ENCODE results near the gene TMEM128. TPM values are rescaled to one million over a fixed set of nuclear protein-coding genes. Genes with fewer than 3 reads are reported as not detected.
"Not testable (repeated sequence)": the region's sequence is repeated elsewhere in the genome, so short reads cannot be mapped to it uniquely, and the experiment has no call there.

Gene TMEM128
- total and polyA plus RNA-seq, 4 donors = 35.4 to 50.2 (median 44.6) TPM

DNA sequence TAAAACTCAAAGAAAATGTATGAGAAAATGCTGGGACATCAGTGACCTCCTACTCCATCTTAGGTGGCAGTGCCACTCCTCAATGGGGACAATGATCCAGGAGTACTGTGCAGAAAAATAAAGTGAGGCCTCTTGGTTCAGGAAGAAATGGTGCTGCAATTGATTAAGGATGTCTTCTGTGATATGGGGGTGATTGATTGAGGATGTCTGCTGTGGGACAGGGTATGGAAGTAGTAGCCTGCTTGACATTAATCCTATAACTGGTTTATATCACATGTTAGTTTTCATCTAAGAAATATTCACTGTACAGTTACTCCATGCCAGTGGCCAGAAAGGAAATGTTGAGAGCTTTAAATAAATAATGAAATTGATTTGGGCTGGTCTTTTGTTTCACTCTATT is 41.8 kb downstream of the TMEM128 start:
- H3K27ac ChIP-seq (ENCODE audit: low read depth, low read length) = no peak overlapping the region
- H3K9me3 ChIP-seq (ENCODE audit: control insufficient read depth, insufficient read depth, low read length) = no peaks in the 10 kb centered on the region
- no peaks in the 10 kb centered on the region for H3K27me3 ChIP-seq (ENCODE audit: control insufficient read depth, insufficient read depth, low read length)
- no peaks in the 10 kb centered on the region for H3K4me1 ChIP-seq (ENCODE audit: control insufficient read depth, insufficient read depth, low read length)
- no peaks in the 10 kb centered on the region for H3K36me3 ChIP-seq (ENCODE audit: control insufficient read depth, insufficient read depth, low read length)
- no peak overlapping the region for H3K4me3 ChIP-seq (ENCODE audit: low read depth, low read length)
- DNase-seq (ENCODE audit: low read depth in 4 of 6, low spot score in 6 of 6) = no peak

DNA sequence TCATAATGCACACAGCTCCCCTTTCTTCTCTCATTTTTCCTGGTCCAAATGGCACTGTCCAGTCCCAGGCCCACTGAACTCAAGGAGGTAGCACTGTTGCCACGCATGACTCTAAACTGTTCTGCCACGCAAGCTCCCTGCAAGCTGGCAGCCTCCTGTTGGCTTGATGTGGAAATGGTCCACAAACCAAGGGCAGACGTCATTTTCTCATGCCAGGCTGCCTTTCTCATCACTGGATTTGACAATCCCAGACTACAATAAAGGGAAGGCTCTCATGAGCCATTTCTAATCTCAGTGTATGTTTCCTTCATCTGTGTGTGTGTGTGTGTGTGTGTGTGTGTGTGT is 43.6 kb downstream of the TMEM128 start:
- Histone ChIP-seq H3K9me3 (ENCODE audit: control insufficient read depth, insufficient read depth, low read length) (no peaks in the 10 kb centered on the region), H3K27ac (ENCODE audit: low read depth, low read length) (no peak overlapping the region), H3K36me3 (ENCODE audit: control insufficient read depth, insufficient read depth, low read length) (no peaks in the 10 kb centered on the region), H3K4me1 (ENCODE audit: control insufficient read depth, insufficient read depth, low read length) (no peaks in the 10 kb centered on the region), H3K27me3 (ENCODE audit: control insufficient read depth, insufficient read depth, low read length) (no peaks in the 10 kb centered on the region), H3K4me3 (ENCODE audit: low read depth, low read length) (no peak overlapping the region)
- WGBS (ENCODE audit: insufficient coverage) = 53% methylated on average over 2 of the region's 3 CpGs
- DNase-seq (ENCODE audit: low read depth in 4 of 6, low spot score in 6 of 6) = peak in 1 of 6 donors; percentile 24

DNA sequence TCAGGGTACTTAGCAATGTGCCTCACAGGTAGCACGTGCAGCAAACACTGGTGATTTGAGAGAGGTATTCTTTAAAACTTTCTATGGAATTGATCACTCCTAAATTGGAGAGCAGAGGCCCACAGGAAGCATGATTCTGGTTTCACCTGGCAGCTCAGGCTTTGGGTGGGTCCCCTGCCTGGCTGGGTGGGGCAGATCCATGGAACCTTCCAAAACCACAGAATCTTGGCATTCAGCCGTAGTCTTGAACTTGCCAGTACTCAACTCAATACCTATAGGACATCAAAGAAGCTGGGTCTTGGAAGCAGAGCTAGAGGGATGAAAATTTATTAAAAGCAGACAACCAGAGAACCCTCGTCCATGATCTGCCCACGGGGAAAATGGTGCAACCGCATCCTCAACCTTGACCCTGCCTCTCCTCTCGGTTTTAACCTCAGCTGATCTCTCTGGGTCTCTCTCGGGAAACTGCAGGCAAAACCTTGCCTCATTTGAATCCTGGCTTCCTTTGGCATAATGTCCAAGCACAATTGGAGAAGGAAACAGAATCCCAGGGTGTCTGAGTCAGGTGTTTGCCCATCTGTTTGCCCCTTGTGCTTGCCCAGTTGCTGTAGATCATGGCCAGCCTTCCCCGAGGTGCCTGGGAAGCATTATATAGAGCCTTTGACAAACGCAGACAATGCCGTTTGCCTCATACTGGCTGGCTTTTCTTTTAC is 44.2 kb downstream of the TMEM128 start:
- no peaks in the 10 kb centered on the region for H3K9me3 ChIP-seq (ENCODE audit: control insufficient read depth, insufficient read depth, low read length)
- no peak overlapping the region for H3K4me3 ChIP-seq (ENCODE audit: low read depth, low read length)
- no peaks in the 10 kb centered on the region for H3K27me3 ChIP-seq (ENCODE audit: control insufficient read depth, insufficient read depth, low read length)
- H3K27ac ChIP-seq (ENCODE audit: low read depth, low read length) = no peak overlapping the region
- no peaks in the 10 kb centered on the region for H3K4me1 ChIP-seq (ENCODE audit: control insufficient read depth, insufficient read depth, low read length)
- WGBS (ENCODE audit: insufficient coverage) = 60% methylated on average over 9 of the region's 10 CpGs
- no peak for DNase-seq (ENCODE audit: low read depth in 4 of 6, low spot score in 6 of 6)
- no peaks in the 10 kb centered on the region for H3K36me3 ChIP-seq (ENCODE audit: control insufficient read depth, insufficient read depth, low read length)

GRCh38 chr4:4202510-4202909 is 45.5 kb downstream of the TMEM128 start:
- Histone ChIP-seq H3K27me3 (ENCODE audit: control insufficient read depth, insufficient read depth, low read length) (no peaks in the 10 kb centered on the region), H3K4me1 (ENCODE audit: control insufficient read depth, insufficient read depth, low read length) (no peaks in the 10 kb centered on the region), H3K36me3 (ENCODE audit: control insufficient read depth, insufficient read depth, low read length) (no peaks in the 10 kb centered on the region), H3K27ac (ENCODE audit: low read depth, low read length) (no peak overlapping the region), H3K4me3 (ENCODE audit: low read depth, low read length) (no peak overlapping the region), H3K9me3 (ENCODE audit: control insufficient read depth, insufficient read depth, low read length) (no peaks in the 10 kb centered on the region)
- WGBS (ENCODE audit: insufficient coverage) = 80% methylated on average over 3 of the region's 4 CpGs
- DNase-seq (ENCODE audit: low read depth in 4 of 6, low spot score in 6 of 6) = no peak

- H3K4me1 ChIP-seq (ENCODE audit: control insufficient read depth, insufficient read depth, low read length) = no peaks in the 10 kb centered on the region
- WGBS (ENCODE audit: insufficient coverage) = 90% methylated on average over 1 of the region's 4 CpGs
- no peaks in the 10 kb centered on the region for H3K9me3 ChIP-seq (ENCODE audit: control insufficient read depth, insufficient read depth, low read length)
- H3K4me3 ChIP-seq (ENCODE audit: low read depth, low read length) = no peak overlapping the region
- no peak for DNase-seq (ENCODE audit: low read depth in 4 of 6, low spot score in 6 of 6)
- no peaks in the 10 kb centered on the region for H3K27me3 ChIP-seq (ENCODE audit: control insufficient read depth, insufficient read depth, low read length)
- no peak overlapping the region for H3K27ac ChIP-seq (ENCODE audit: low read depth, low read length)
- H3K36me3 ChIP-seq (ENCODE audit: control insufficient read depth, insufficient read depth, low read length) = no peaks in the 10 kb centered on the region
These were observed 47.4 kb downstream of the TMEM128 start for GRCh38 chr4:4200624-4201023.

DNA sequence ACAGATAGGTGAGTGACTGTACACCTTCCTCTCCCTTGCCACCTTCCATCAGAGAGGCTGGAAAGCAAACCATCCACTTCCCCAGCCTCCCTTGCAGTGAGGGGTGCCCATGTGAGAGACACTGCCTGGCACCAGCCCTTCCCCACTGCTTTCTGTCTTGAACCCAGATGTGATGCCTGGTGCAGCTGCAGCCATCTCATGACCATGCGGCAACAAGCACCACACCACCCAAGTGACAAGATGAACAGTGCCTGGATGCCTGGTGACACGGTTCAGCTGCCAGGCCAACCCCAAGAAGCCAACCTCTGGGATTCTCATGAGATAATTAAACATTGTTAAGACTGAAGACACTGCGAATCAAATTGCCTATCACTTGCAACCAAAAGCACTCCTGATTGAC is 52.7 kb downstream of the TMEM128 start:
- no peak overlapping the region for H3K4me3 ChIP-seq (ENCODE audit: low read depth, low read length)
- no peaks in the 10 kb centered on the region for H3K4me1 ChIP-seq (ENCODE audit: control insufficient read depth, insufficient read depth, low read length)
- H3K36me3 ChIP-seq (ENCODE audit: control insufficient read depth, insufficient read depth, low read length) = no peaks in the 10 kb centered on the region
- no peaks in the 10 kb centered on the region for H3K9me3 ChIP-seq (ENCODE audit: control insufficient read depth, insufficient read depth, low read length)
- DNase-seq (ENCODE audit: low read depth in 4 of 6, low spot score in 6 of 6) = no peak
- 94% methylated on average over 3 of the region's 3 CpGs for WGBS (ENCODE audit: insufficient coverage)
- H3K27me3 ChIP-seq (ENCODE audit: control insufficient read depth, insufficient read depth, low read length) = no peaks in the 10 kb centered on the region
- no peak overlapping the region for H3K27ac ChIP-seq (ENCODE audit: low read depth, low read length)

GRCh38 chr4:4188557-4188956 is 59.5 kb downstream of the TMEM128 start:
- not testable (repeated sequence) for H3K4me3 ChIP-seq (ENCODE audit: low read depth, low read length); H3K9me3 ChIP-seq (ENCODE audit: control insufficient read depth, insufficient read depth, low read length); DNase-seq (ENCODE audit: low read depth in 4 of 6, low spot score in 6 of 6); H3K27me3 ChIP-seq (ENCODE audit: control insufficient read depth, insufficient read depth, low read length); H3K27ac ChIP-seq (ENCODE audit: low read depth, low read length); H3K4me1 ChIP-seq (ENCODE audit: control insufficient read depth, insufficient read depth, low read length); H3K36me3 ChIP-seq (ENCODE audit: control insufficient read depth, insufficient read depth, low read length)
- no CpG with 5 or more reads among the region's 3 CpGs for WGBS (ENCODE audit: insufficient coverage)

Other genes starting within 250 kb of the TMEM128 start
- under 1 TPM in 1 of 2 donors, not detected in 1; 0.11 TPM for gene OTOP1, start 21.3 kb downstream of the TMEM128 start, total RNA-seq
- gene OTOP1, start 21.3 kb downstream of the TMEM128 start, polyA plus RNA-seq (ENCODE audit: insufficient read length in 2 of 2) = not detected
- gene LYAR, start 41.9 kb upstream of the TMEM128 start, total RNA-seq = 10 to 100 TPM in 1 of 2 donors, 1 to 10 TPM in 1; 7.4 to 12.8 TPM
- gene LYAR, start 41.9 kb upstream of the TMEM128 start, polyA plus RNA-seq (ENCODE audit: insufficient read length in 2 of 2) = 10 to 100 TPM; 12.9 to 13.9 TPM
- 1 to 10 TPM; 4.5 to 6.8 TPM for gene ZBTB49, start 42.0 kb upstream of the TMEM128 start, total RNA-seq
- 1 to 10 TPM; 6.3 to 7.5 TPM for gene ZBTB49, start 42.0 kb upstream of the TMEM128 start, polyA plus RNA-seq (ENCODE audit: insufficient read length in 2 of 2)
- 100 to 1,000 TPM; 145 to 170 TPM for gene NSG1, start 138.9 kb upstream of the TMEM128 start, total RNA-seq
- 100 to 1,000 TPM; 326 to 362 TPM for gene NSG1, start 138.9 kb upstream of the TMEM128 start, polyA plus RNA-seq (ENCODE audit: insufficient read length in 2 of 2)